Activated CD4-positive, alpha-beta T cell treated with anti-CD3 and anti-CD28 coated beads, Interleukin-2, amount 10 ng/mL, durations not matched to agents 7 days and 5 days (primary cell): ENCODE results near the gene MYOZ3. TPM values are rescaled to one million over a fixed set of nuclear protein-coding genes. Genes with fewer than 3 reads are reported as not detected.

ENCODE experiments used
- CTCF ChIA-PET: fragments of 350-600 bp; sonication (Branson Sonifier 250); formaldehyde crosslinking; loops from one replicate; lab custom pipeline; 2021; ENCODE audit warnings: antibody characterized with exemption; lab: Charles Lee
- POLR2A ChIA-PET: fragments of 350-600 bp; sonication (Branson Sonifier 250); formaldehyde crosslinking; loops from one replicate; lab custom pipeline; 2021; ENCODE audit warnings: antibody characterized with exemption; lab: Charles Lee
- DNase-seq: peaks from one replicate; pipeline ENCODE4 v3.0.0-alpha.2; 2020
- H3K27ac Mint-ChIP-seq: one replicate; pipeline ENCODE4 v1.8.0; 2021; ENCODE audit warnings: mild to moderate bottlenecking, moderate library complexity, mixed read lengths
- H3K27me3 Mint-ChIP-seq: one replicate; pipeline ENCODE4 v1.8.0; 2021; ENCODE audit warnings: mixed read lengths
- H3K36me3 Mint-ChIP-seq: one replicate; pipeline ENCODE4 v1.8.0; 2021; ENCODE audit warnings: low read depth, mixed read lengths
- H3K4me1 Mint-ChIP-seq: one replicate; pipeline ENCODE4 v1.8.0; 2021; ENCODE audit warnings: mixed read lengths
- H3K4me3 Mint-ChIP-seq: one replicate; pipeline ENCODE4 v1.8.0; 2021; ENCODE audit warnings: mild to moderate bottlenecking, moderate library complexity, mixed read lengths
- H3K9me3 Mint-ChIP-seq: one replicate; pipeline ENCODE4 v1.8.0; 2021; ENCODE audit warnings: mixed read lengths
- total RNA-seq, 2 experiments: library from RNA; stranded (reverse); gene quantifications; one replicate each; pipeline ENCODE4 v1.2.3, GENCODE V29; 2021

The MYOZ3 gene
- total RNA-seq, 2 experiments from 2014 or later, result 0.05 TPM; not detected in 1

DNA sequence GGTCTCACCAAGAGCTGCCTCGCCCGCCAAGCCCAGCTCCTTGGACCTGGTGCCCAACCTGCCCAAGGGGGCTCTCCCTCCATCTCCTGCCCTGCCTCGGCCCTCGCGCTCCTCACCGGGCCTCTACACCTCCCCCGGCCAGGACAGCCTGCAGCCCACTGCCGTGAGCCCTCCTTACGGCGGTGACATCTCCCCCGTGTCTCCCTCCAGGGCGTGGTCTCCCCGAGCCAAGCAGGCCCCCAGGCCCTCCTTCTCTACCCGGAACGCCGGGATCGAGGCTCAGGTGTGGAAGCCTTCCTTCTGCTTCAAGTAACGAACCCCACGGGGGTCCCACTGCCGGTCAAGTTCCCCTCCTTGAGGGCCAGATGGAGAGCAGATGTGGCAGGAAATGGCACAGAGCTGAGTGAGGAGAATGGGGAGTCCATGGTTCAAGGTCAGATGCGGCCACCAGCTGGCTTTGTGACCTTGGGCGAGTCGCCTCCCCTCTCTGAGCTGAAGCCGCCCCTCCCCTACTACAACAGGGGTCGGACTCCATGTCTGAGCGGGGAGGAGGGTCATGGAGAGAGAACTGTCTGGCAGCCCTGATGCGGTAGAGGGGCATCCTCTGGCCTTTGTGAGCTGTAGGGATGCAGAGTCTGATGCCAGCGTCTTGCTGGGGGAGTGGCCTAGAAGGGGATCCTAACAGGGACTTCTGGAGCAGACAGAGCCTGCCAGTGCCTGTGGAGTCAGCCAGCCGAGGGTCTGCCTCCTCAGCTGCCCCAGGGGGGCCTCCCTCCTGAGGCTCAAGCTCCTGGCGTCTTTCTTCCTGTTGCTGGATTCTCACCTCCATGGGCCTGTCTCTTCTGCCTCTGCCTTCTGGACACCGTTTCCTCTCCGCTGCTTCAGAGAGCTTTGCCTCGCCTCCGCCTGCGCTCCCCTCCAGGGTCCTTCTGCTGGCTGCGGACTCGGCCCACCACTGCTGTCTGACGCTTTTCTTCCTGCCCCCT, 10.7 kb upstream of the MYOZ3 start:
- Mint-ChIP-seq H3K36me3 (no peaks in the 10 kb centered on the region), H3K27ac (no peak overlapping the region), H3K4me3 (no peak overlapping the region), H3K4me1 (no peaks in the 10 kb centered on the region), H3K27me3 (peaks cover 3% of the 10 kb centered on the region), H3K9me3 (no peaks in the 10 kb centered on the region)
- no peak for DNase-seq
- ChIA-PET CTCF (no interaction called here), POLR2A (no interaction called here)

DNA sequence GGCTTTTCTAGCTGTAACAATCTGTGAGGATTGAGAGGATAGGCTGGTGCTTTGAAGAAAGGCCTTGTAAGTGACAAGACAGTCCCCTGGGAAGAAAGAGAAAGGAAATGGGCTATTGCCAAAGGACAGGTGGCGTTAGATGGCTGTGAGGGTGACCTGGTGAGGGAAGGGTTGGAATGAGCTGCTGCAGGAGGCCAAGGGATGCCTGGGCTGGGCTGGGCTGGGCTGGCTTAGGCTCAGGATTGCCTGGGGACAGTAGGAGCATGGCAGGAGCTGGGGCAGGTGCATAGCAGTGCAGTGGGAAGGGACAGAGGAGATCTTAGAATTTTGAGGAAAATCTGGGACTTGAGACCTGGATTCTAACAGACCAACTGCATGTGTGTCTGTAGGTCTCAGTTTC, 9.7 kb upstream of the MYOZ3 start:
- H3K4me3 Mint-ChIP-seq, result no peak overlapping the region
- CTCF ChIA-PET, result interaction anchor here (1.4 to 1.6 kb wide), 2 partner anchors 20 to 195 kb away, joined by 4 to 5 read pairs; partner anchors contain the start of gene IRGM
- H3K36me3 Mint-ChIP-seq, result no peaks in the 10 kb centered on the region
- H3K27me3 Mint-ChIP-seq, result peaks cover 3% of the 10 kb centered on the region
- H3K9me3 Mint-ChIP-seq, result no peaks in the 10 kb centered on the region
- H3K27ac Mint-ChIP-seq, result no peak overlapping the region
- H3K4me1 Mint-ChIP-seq, result peaks cover 3% of the 10 kb centered on the region
- no peak for DNase-seq
- POLR2A ChIA-PET, result no interaction called here

DNA sequence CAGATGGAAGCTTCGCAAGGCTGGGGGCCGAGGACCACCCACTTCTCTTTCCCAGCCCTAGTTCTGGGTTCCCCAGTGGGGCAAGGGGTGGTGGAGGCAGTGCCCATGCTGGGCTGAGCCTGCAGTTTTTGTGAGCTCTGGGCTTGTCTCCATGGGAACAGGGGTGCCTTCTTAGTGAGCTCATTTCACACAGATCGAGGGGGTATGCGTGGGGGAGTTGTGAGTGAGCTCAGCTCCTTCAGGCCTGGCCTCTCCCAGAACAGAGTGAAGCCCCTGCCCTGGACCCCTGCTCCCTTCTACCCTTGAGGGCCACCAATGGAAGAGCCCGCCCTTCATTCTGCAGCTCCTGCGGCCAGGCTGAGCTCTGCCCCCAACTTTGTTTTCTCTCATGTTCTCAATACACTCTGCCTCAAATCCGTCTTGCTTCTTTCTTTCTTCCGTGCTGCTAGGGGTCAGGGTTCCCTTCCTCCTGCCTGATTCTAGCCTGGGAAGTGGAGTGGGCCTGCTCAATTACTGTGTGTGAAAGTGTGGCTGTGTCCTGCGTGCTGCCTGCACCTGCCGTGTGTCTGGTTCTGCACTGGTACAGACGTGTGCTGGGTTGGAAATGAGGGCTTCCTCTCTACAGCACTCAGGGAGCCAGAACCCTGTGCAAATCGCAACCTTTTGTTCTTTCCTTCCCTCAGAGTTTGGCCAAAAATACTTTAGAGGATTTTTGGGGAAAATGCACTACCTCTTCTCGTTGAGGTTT, 9.0 kb upstream of the MYOZ3 start:
- H3K36me3 Mint-ChIP-seq, result no peaks in the 10 kb centered on the region
- CTCF ChIA-PET, result interaction anchor here (1.2 to 1.6 kb wide), 5 partner anchors 9 to 194 kb away, joined by 3 to 5 read pairs (median 4); partner anchors contain the start of gene IRGM
- H3K4me1 Mint-ChIP-seq, result peaks cover 3% of the 10 kb centered on the region
- H3K27ac Mint-ChIP-seq, result no peak overlapping the region
- H3K4me3 Mint-ChIP-seq, result no peak overlapping the region
- no peaks in the 10 kb centered on the region for H3K9me3 Mint-ChIP-seq
- POLR2A ChIA-PET, result no interaction called here
- H3K27me3 Mint-ChIP-seq, result peaks cover 3% of the 10 kb centered on the region
- DNase-seq, result no peak

DNA sequence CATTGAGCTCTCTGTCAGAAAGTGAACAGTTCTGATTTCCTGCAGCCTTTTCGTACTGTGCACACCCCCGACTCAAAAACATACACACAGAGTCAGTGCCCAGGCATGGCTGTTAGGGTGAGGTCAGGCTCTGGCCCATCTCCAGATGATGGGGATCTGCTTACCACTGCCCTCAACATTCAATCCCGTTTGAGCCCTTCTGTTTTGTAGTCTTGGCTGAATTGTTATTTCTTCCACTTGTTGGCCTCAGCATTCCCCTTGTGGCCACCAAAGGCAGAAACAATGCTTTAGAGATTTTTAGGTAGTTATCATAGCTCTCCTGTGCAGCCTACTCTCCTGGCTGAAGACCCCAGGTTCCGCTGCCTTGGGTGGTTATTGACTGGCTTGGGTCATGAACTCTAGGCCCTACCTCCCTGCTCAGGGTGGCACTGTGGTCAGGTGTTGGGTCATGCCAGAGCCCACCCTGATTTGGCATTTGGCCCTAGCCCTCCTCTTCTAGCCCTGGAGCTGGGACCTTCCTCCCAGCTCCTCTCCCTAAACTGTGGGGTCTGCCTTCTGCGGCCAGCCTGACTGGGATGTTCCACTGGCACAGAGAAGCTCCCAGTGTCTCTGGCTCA, 7.8 kb upstream of the MYOZ3 start:
- no peak for DNase-seq
- Mint-ChIP-seq H3K27me3 (peaks cover 3% of the 10 kb centered on the region), H3K36me3 (no peaks in the 10 kb centered on the region), H3K4me1 (peaks cover 7% of the 10 kb centered on the region), H3K9me3 (no peaks in the 10 kb centered on the region), H3K27ac (no peak overlapping the region), H3K4me3 (no peak overlapping the region)
- ChIA-PET CTCF (interaction anchor here (0.6 to 1.6 kb wide), 5 partner anchors 9 to 890 kb away, joined by 3 to 4 read pairs (median 4); partner anchors contain the start of gene IRGM), POLR2A (no interaction called here)

DNA sequence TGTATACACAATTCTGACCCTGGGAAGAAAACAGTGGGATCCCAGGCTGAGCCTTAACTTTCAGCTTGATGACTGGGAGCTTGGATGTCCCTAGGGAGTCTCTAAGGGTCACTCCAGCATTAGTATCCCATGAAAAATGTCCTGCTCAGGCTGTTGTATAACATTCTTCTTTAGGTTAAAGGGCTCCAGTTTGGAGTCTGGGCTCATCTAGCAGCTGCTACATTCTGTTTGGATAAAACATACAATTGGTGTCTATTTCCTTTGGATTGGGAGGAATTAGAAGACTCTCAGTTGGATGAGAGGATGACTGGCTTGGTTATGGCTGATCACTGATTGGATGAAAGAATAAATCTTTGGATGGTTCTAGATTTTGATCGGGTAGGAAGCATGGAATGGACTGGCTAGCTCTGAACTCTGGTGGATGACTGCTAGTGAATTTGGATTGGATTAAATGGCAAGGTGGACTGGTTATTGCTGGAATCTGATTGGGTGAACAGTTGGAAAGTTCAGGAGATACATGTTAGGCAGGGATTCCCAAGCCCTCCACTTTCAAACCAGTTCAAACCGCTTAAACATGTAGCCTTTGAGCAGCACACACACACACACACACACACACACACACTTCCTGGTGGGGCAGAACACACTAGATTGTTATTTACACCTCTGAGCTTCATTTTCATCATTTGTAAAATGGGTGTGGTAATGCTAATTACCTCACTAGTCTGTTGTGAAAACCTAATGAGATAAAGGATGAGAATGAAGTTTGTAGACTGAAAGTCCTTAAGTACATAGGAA, 7.1 kb upstream of the MYOZ3 start:
- Mint-ChIP-seq H3K27me3 (peaks cover 3% of the 10 kb centered on the region), H3K4me1 (peaks cover 7% of the 10 kb centered on the region), H3K27ac (no peak overlapping the region), H3K9me3 (no peaks in the 10 kb centered on the region), H3K36me3 (no peaks in the 10 kb centered on the region), H3K4me3 (no peak overlapping the region)
- no peak for DNase-seq
- ChIA-PET CTCF (interaction anchor here (1.2 to 1.5 kb wide), 3 partner anchors 9 to 133 kb away, joined by 3 to 4 read pairs (median 3); no protein-coding TSS in a partner anchor), POLR2A (no interaction called here)

DNA sequence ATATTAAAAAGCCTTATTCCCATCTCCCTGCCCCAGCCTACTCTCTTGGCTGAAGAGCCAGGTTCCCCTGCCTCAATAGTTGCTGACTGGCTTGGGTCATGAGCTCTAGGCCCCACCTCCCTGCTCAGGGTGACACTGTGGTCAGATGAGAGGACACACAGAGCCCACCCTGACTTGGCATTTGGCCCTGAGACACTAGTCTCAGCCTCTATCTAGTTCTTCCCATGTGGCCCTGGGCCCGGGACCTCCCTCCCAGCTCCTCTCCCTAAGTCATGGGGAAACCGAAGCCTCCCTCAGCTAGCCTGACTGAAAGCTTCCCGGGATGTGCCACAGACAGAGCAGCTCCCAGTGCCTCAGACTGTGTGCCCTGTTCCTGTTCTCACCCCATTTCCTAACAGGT, 5.8 kb upstream of the MYOZ3 start:
- Mint-ChIP-seq H3K9me3 (no peaks in the 10 kb centered on the region), H3K27me3 (peaks cover 3% of the 10 kb centered on the region), H3K36me3 (no peaks in the 10 kb centered on the region), H3K27ac (no peak overlapping the region), H3K4me1 (peaks cover 7% of the 10 kb centered on the region), H3K4me3 (no peak overlapping the region)
- CTCF ChIA-PET, result interaction anchor here (0.6 to 1.3 kb wide), 3 partner anchors 11 to 220 kb away, joined by 3 to 4 read pairs (median 4); no protein-coding TSS in a partner anchor
- POLR2A ChIA-PET, result no interaction called here
- DNase-seq, result no peak

DNA sequence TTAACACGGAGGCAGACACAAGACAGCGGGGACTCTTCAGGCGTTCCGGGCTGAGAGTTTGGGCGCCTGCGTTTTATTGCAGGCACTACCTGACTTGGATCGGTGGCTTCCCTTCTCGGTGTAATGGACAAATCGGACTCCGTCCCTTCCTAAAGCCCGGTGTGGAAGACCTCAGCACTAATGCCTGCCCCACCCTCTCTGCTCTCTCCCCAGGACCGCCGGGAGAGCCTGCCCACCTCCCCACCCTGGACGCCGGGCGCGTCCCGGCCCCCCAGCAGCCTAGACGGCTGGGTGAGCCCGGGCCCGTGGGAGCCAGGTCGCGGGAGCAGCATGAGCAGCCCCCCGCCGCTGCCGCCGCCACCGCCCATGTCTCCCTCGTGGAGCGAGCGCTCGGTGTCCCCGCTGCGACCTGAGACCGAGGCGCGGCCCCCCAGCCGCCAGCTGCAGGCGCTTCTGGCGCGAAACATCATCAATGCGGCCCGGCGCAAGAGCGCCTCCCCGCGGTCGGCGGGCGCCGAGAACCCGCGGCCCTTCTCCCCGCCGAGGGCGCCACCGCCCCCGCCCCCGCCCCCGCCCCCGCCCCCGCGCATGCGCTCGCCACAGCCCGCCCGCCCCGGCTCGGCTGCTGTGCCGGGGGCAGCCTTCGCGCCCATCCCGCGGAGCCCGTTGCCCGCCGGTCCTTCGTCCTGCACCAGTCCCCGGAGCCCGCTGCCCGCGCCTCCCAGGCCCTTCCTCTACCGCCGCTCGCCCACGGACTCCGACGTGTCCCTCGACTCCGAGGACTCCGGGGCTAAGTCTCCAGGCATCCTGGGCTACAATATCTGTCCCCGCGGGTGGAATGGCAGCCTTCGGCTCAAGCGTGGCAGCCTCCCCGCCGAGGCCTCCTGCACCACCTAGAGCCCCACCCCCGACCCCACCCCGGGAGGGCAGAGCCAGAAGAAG, 4.6 kb upstream of the MYOZ3 start:
- ChIA-PET CTCF (interaction anchor here (0.7 to 1.6 kb wide), 11 partner anchors 10 to 196 kb away, joined by 3 to 11 read pairs (median 3); partner anchors contain the start of genes IRGM and SMIM3), POLR2A (no interaction called here)
- Mint-ChIP-seq H3K27ac (peak overlapping the region; percentile 65), H3K4me3 (peak overlapping the region; percentile 69), H3K9me3 (no peaks in the 10 kb centered on the region), H3K36me3 (no peaks in the 10 kb centered on the region), H3K4me1 (peaks cover 7% of the 10 kb centered on the region), H3K27me3 (peaks cover 3% of the 10 kb centered on the region)
- DNase-seq, result peak; percentile 78

DNA sequence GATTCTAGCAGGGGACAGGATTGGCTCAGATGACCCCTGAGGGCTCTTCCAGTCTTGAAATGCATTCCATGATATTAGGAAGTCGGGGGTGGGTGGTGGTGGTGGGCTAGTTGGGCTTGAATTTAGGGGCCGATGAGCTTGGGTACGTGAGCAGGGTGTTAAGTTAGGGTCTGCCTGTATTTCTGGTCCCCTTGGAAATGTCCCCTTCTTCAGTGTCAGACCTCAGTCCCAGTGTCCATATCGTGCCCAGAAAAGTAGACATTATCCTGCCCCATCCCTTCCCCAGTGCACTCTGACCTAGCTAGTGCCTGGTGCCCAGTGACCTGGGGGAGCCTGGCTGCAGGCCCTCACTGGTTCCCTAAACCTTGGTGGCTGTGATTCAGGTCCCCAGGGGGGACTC, 2.9 kb upstream of the MYOZ3 start:
- no peak overlapping the region for H3K4me3 Mint-ChIP-seq

DNA sequence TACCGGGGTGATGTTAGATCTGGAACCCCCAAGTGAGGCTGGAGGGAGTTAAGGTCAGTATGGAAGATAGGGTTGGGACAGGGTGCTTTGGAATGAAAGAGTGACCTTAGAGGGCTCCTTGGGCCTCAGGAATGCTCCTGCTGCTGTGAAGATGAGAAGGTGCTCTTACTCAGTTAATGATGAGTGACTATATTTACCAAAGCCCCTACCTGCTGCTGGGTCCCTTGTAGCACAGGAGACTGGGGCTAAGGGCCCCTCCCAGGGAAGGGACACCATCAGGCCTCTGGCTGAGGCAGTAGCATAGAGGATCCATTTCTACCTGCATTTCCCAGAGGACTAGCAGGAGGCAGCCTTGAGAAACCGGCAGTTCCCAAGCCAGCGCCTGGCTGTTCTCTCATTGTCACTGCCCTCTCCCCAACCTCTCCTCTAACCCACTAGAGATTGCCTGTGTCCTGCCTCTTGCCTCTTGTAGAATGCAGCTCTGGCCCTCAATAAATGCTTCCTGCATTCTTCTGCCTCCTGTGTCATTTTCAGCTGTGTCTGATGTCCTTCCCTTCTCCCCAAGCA, 2.3 kb upstream of the MYOZ3 start:
- Mint-ChIP-seq H3K4me1 (peaks cover 7% of the 10 kb centered on the region), H3K27ac (no peak overlapping the region), H3K9me3 (no peaks in the 10 kb centered on the region), H3K4me3 (no peak overlapping the region), H3K27me3 (peaks cover 5% of the 10 kb centered on the region), H3K36me3 (no peaks in the 10 kb centered on the region)
- POLR2A ChIA-PET, result no interaction called here
- CTCF ChIA-PET, result interaction anchor here (0.7 kb wide), 1 partner anchor 12 kb away, joined by 4 read pairs; no protein-coding TSS in a partner anchor
- no peak for DNase-seq

More for the DNA sequence above, 2.9 kb upstream of the MYOZ3 start:
- Mint-ChIP-seq H3K27me3 (peaks cover 5% of the 10 kb centered on the region), H3K4me1 (peaks cover 7% of the 10 kb centered on the region), H3K27ac (no peak overlapping the region), H3K36me3 (no peaks in the 10 kb centered on the region), H3K9me3 (no peaks in the 10 kb centered on the region)
- POLR2A ChIA-PET, result no interaction called here
- no peak for DNase-seq
- CTCF ChIA-PET, result interaction anchor here (0.7 to 1.5 kb wide), 6 partner anchors 11 to 121 kb away, joined by 3 to 5 read pairs (median 3); partner anchors contain the start of gene SMIM3

DNA sequence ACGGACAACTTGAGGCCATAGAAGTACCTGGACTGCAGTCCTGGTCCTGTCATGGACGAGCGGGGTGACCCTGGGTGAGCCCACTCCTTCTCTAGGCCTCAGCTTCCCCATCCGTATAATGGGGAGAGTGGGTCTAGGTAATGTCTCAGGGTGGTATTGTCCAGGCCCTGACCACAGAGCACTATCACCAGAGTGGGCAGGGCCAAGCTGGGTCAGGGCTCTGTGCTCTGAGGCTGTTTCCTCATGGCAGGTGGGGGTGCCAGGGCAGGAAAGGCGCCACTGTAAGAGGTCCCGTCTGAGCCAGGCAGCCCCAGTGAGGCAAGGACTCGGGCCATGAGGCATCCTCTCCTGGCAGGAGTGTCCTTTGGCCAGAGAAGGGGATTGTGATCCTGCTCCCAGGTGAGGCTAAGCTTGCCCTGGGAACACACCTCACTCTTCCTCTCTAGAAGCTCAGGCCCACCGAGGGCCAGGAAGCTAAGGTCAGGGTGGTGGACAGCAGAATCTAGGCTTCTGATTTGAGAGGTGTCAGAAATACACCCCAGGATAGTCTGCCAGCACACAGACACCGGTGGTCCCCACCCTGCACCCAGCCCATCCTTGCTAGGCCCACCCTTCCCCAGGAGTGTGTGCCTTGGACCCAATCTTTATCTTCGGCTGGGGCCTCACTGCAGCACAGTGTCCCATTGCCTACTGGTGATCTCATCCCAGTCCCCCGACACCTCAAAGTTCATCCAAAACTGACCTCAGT, 1.5 kb upstream of the MYOZ3 start:
- no peak for DNase-seq
- no peak overlapping the region for H3K4me3 Mint-ChIP-seq
- POLR2A ChIA-PET, result no interaction called here
- H3K9me3 Mint-ChIP-seq, result no peaks in the 10 kb centered on the region
- H3K27me3 Mint-ChIP-seq, result peaks cover 6% of the 10 kb centered on the region
- H3K4me1 Mint-ChIP-seq, result peaks cover 7% of the 10 kb centered on the region
- no peak overlapping the region for H3K27ac Mint-ChIP-seq
- no peaks in the 10 kb centered on the region for H3K36me3 Mint-ChIP-seq
- CTCF ChIA-PET, result interaction anchor here (0.7 kb wide), 1 partner anchor 12 kb away, joined by 4 read pairs; no protein-coding TSS in a partner anchor
